ENCODE results near the gene TGM4.

Gene TGM4

GRCh38 chr3:44883213-44883955 is 9.0 kb downstream of the TGM4 start:
- DNase-seq, result no peak

GRCh38 chr3:44883999-44884431 is 9.6 kb downstream of the TGM4 start:
- DNase-seq, result no peak

GRCh38 chr3:44885618-44886017 is 11.2 kb downstream of the TGM4 start:
- DNase-seq, result no peak

DNA sequence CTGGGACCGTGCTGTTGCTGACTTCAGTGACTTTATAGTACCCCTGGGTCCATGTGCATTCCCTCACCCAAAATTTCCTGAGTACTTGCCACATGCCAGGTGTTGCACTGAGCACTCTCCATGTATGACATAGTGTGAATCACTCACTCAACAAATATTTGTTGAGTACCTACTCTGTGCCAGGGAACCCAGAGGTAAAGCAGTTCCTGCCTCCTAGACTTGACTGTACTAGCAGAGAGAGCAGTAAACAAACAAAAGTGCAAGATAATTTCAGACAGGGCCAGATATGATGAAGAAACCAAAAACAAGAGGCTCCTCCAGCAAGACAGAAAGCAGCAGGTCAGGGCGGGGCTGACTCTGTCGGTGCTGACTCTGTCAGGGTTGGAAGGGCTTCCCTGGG is 12.2 kb downstream of the TGM4 start:
- DNase-seq, result no peak

GRCh38 chr3:44887101-44887500 is 12.7 kb downstream of the TGM4 start:
- DNase-seq, result no peak

GRCh38 chr3:44890258-44890657 is 15.8 kb downstream of the TGM4 start:
- no peak for DNase-seq

GRCh38 chr3:44890852-44891251 is 16.4 kb downstream of the TGM4 start:
- no peak for DNase-seq

- no peak for DNase-seq
These were observed 18.3 kb downstream of the TGM4 start for GRCh38 chr3:44892689-44893088.

GRCh38 chr3:44893097-44893496 is 18.7 kb downstream of the TGM4 start:
- DNase-seq, result no peak

DNA sequence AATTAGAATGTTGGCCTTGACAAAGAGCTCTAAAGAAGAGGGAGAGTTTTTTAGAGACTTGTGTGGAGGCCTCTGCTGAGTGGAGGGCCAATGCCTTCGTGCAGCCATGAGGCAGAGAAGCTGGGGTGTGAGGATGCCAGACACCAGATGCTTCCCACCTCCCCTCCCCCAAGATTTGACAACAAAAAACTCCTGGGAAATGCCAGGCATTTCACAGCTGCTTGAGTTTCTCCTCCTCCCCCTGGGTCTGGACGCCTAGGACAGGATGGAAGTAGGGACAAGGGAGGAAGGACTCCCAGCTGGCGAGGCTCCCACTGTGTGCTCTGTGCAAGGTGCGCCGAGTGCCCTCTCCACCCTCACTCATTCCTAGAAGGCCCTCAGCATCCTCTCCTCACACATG is 20.1 kb downstream of the TGM4 start:
- DNase-seq, result no peak

- no peak for DNase-seq
These were observed 22.0 kb downstream of the TGM4 start for GRCh38 chr3:44896440-44896839.

GRCh38 chr3:44899683-44900367 is 25.4 kb downstream of the TGM4 start:
- DNase-seq, result no peak

DNA sequence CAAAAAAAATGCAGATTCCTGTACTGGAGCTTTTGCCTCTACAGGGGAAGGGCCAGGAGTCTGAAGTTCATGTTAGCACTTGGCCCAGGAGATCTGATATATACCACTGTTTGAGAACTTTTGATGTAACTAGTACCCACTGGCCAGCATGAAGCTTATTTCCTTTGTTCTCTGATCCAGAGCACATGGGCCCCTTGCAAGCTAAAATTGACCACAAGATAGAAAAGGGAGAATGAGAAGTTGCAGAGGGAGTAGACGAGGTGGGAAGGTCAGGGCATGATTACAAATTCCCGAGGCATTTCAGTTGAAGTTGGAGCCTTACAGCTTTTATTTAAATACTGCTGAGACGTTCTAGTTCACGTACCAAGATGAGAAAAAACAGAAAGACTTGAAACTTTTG is 28.2 kb downstream of the TGM4 start:
- no peak for DNase-seq

- DNase-seq, result no peak
These were observed 28.9 kb downstream of the TGM4 start for GRCh38 chr3:44903314-44903713.

GRCh38 chr3:44903751-44904150 is 29.3 kb downstream of the TGM4 start:
- DNase-seq, result no peak

GRCh38 chr3:44905446-44906157 is 31.2 kb downstream of the TGM4 start:
- DNase-seq, result no peak

- DNase-seq, result peak in 1 of 2 experiments; percentile 13
These were observed 32.6 kb downstream of the TGM4 start for GRCh38 chr3:44906997-44907396.

DNA sequence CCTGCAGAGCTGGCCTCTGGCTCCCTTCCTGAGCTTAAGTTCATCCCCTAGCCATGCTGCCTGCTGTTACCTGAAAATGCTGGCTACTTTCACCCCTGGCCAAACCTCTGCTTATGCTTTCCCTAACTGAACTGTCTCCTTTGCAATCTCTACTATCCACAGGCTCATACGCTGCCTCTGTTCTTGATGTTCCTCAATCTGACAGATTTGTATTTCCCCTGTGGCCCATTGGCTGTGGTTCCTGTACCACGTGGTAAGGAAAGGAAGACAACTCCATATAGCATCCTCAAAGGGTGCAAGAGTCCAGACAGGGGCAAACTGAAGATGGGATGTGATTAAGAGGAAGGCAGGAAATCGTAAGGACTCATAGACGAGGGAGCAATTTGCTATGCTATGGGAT is 33.2 kb downstream of the TGM4 start:
- no peak for DNase-seq

DNA sequence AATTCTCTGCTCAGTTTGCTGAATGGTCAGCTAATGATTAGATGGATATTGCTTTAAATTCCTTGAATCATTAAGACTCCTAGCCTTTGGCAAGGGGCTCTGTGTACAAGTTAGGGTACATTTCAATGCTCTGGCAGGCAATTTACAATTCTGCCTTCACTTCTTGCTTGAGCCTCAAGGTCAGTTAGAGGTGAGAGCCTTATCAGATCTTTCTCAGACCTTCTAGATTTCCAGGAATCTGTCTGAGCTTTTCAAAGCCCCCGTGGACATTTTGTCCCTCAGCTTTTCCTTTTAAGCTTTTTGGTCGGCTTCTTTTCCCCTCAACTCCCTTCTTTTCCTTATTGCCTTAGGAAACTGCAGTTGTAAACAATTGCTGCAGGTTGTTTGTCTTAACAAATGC is 34.7 kb downstream of the TGM4 start:
- DNase-seq, result no peak

- no peak for DNase-seq
These were observed 36.3 kb downstream of the TGM4 start for GRCh38 chr3:44910693-44911092.

DNA sequence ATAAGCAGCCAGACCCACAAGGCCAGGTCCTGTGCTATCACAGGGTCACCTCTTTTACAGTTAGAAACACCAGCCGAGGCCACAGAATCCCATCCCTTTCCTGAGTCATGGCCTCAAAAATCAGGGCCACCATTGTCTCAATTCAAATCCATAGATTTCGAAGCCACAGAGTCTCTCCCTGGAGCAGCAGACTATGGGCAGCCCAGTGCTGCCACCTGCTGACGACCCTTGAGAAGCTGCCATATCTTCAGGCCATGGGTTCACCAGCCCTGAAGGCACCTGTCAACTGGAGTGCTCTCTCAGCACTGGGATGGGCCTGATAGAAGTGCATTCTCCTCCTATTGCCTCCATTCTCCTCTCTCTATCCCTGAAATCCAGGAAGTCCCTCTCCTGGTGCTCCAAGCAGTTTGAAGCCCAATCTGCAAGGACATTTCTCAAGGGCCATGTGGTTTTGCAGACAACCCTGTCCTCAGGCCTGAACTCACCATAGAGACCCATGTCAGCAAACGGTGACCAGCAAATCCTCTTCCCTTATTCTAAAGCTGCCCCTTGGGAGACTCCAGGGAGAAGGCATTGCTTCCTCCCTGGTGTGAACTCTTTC is 39.6 kb downstream of the TGM4 start:
- peak; percentile 68 to 71 for DNase-seq

DNA sequence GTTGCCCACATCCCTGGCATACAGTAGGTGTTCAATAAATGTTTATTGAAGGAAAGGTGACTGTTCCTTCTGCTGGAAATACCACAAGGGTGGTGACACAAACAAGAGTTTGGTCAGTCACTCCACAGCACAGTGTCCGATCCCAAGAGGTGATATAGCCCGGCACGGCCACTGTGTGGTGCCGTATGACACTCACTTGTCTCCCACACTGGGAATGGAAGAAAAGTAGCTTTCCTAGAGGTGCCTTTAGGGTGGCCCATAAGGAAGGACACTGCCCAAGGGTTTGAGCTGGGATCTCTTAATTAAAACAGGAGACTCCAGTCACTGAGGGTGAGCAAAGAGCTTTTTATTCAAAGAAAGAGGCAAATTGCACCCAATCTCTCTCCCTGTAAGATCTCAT is 40.5 kb downstream of the TGM4 start:
- DNase-seq, result no peak

- no peak for DNase-seq
These were observed 41.5 kb downstream of the TGM4 start for GRCh38 chr3:44915702-44916438.

All from activated CD4-positive, alpha-beta T cell treated with anti-CD3 and anti-CD28 coated beads, Interleukin-2, amount 50 U/mL, for 48 hours (primary cell).